ENCODE measurements around the gene RELA.

The RELA gene

DNA sequence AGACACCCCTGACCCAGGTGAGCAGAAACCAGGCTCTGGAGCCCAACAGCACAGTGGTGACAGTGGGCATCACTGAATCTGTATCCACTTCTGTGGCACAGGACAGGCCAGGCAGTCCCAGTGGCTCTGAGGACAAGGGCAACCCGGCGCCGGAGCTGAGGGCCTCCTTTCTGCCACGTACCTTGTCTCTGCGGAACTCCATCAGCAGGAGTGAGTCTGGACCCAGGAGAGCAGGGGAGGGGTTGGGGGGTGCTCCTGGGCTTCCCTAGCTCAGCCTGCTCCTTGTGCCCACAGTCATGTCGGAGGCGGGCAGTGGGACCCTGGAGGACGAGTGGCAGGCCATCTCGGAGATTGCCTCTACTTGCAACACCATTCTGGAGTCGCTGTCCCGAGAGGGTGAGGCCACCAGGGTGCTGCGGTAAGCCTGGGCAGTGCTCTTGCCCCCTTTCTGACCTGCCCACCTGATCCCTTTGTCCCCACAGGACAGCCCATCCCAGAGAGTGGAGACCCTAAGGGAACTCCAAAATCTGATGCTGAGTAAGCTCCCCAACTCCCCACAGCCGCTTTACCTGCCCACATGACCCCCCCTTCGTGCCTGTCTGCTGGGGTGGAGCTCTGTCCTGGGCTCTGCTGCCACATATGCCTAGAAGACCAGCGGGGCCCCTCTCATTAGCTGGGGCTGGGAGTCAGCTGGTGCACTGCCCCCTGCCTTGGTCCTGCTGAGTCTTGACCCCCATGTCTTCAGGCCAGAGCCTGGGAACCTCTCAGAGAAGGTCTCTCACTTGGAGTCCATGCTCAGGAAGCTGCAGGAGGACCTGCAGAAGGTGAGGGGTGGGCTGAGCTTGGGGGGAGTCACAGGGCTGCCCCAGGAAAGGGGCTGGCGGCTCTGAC, 12.8 kb downstream of the RELA start:
- ChIA-PET CTCF (interaction anchor here (1.1 to 1.4 kb wide), 4 partner anchors 9 to 24 kb away, joined by 3 to 5 read pairs (median 4); partner anchors contain the start of gene SIPA1), POLR2A (interaction anchor here (1.3 to 5.0 kb wide), 2 partner anchors 10 kb away, joined by 3 to 31 read pairs; partner anchors contain the start of gene SIPA1)
- TF ChIP-seq, protein P1, sequence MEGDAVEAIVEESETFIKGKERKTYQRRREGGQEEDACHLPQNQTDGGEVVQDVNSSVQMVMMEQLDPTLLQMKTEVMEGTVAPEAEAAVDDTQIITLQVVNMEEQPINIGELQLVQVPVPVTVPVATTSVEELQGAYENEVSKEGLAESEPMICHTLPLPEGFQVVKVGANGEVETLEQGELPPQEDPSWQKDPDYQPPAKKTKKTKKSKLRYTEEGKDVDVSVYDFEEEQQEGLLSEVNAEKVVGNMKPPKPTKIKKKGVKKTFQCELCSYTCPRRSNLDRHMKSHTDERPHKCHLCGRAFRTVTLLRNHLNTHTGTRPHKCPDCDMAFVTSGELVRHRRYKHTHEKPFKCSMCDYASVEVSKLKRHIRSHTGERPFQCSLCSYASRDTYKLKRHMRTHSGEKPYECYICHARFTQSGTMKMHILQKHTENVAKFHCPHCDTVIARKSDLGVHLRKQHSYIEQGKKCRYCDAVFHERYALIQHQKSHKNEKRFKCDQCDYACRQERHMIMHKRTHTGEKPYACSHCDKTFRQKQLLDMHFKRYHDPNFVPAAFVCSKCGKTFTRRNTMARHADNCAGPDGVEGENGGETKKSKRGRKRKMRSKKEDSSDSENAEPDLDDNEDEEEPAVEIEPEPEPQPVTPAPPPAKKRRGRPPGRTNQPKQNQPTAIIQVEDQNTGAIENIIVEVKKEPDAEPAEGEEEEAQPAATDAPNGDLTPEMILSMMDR (IDR thresholded peaks at IDR 0.05; ENCODE audit: control extremely low read depth, extremely low read depth, low read depth, missing control alignments) = no peak
- DNase-seq (ENCODE audit: extremely low spot score) = no peak

DNA sequence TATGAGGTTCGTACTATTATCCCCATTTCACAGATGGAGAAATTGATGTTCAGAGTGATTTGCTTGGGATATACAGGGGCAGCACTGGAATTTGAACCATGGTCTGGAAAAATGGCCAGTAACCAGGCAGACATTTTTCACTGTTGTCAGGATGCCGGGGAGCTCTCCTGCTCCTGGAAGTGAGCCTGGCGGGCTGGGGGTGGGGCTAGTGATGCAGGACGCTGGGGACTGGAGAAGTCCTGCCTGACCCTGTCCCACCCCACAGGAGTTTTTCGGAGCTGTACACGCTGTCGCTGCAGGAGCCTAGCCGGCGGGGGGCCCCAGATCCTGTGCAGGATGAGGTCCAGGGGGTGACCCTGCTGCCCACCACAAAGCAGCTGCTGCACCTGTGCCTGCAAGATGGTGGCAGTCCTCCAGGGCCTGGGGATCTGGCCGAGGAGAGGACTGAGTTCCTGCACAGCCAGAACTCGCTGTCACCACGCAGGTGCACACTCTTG, 13.7 kb downstream of the RELA start:
- POLR2A ChIA-PET = interaction anchor here (1.3 kb wide), 1 partner anchor 9 kb away, joined by 3 read pairs; no protein-coding TSS in a partner anchor
- TF ChIP-seq, protein P1 (IDR thresholded peaks at IDR 0.05; ENCODE audit: control extremely low read depth, extremely low read depth, low read depth, missing control alignments) = no peak
- DNase-seq (ENCODE audit: extremely low spot score) = no peak
- CTCF ChIA-PET = interaction anchor here (1.3 to 1.4 kb wide), 3 partner anchors 9 to 23 kb away, joined by 3 to 5 read pairs (median 4); partner anchors contain the start of gene SIPA1

DNA sequence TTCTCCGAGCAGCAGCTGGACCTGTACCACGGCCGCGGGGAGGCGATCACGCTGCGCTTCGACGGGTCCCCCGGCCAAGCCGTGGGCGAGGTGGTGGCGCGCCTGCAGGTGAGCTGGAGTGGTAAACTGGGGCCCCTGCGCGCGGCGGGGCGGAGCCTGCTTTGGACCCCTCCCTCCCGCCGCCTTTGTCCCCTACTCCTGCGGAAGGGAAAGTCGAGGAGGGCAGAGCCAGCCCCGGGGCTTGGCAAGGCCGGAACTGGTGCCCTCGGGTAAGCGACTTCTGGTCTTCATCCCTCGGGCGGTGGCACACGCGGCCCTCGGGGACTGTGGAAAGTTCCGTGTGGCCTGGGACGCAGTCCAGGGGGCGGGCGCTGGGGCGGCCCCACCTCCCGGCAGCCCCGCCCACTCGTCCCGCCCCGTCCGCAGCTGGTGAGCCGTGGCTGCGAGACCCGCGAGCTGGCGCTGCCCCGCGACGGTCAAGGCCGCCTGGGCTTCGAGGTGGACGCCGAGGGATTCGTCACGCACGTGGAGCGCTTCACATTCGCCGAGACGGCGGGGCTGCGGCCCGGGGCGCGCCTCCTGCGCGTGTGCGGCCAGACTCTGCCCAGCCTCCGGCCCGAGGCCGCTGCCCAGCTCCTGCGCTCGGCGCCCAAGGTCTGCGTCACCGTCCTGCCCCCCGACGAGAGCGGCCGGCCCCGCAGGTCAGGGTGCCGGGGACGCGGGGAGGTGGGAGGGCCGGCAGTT, 15.6 kb downstream of the RELA start:
- ChIA-PET POLR2A (no interaction called here), CTCF (no interaction called here)
- TF ChIP-seq, protein P1 (IDR thresholded peaks at IDR 0.05; ENCODE audit: control extremely low read depth, extremely low read depth, low read depth, missing control alignments) = no peak
- DNase-seq (ENCODE audit: extremely low spot score) = no peak

DNA sequence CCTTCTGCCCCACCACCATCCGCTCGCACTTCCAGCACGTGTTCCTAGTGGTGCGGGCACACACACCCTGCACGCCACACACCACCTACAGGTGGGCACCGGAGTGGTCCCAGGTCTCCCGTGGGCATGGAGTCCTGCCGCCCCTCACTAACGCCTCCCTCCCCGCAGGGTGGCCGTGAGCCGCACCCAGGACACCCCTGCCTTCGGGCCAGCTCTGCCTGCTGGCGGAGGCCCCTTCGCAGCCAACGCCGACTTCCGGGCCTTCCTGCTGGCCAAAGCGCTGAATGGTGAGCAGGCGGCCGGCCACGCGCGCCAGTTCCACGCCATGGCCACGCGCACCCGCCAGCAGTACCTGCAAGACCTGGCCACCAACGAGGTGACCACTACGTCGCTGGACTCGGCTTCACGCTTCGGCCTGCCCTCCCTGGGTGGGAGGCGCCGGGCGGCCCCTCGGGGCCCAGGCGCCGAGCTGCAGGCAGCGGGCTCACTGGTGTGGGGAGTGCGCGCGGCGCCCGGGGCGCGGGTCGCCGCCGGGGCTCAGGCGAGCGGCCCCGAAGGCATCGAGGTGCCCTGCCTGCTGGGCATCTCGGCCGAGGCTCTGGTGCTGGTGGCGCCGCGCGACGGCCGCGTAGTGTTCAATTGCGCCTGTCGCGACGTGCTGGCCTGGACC, 16.3 kb downstream of the RELA start:
- TF ChIP-seq, protein P1 (IDR thresholded peaks at IDR 0.05; ENCODE audit: control extremely low read depth, extremely low read depth, low read depth, missing control alignments) = no peak
- no peak for DNase-seq (ENCODE audit: extremely low spot score)
- ChIA-PET POLR2A (no interaction called here), CTCF (no interaction called here)

DNA sequence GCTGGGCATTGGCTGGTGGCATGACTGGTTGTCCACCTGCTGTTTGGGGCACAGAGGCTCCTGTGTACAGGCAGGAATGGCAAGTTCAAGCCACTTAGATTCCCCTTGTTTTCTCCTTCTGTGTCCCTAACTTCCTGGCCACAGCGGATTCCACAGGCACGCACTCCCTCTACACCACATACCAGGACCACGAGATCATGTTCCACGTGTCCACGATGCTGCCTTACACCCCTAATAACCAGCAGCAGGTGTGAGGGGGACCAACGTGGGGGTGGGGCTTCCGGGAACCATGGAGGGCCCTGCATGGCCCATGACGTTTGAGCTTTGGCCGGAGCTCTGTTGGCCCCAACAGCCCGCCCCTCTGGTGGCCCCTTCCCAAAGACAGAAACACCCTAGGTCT, 17.0 kb downstream of the RELA start:
- ChIA-PET CTCF (no interaction called here), POLR2A (no interaction called here)
- TF ChIP-seq, protein P1 (IDR thresholded peaks at IDR 0.05; ENCODE audit: control extremely low read depth, extremely low read depth, low read depth, missing control alignments) = no peak
- DNase-seq (ENCODE audit: extremely low spot score) = no peak

DNA sequence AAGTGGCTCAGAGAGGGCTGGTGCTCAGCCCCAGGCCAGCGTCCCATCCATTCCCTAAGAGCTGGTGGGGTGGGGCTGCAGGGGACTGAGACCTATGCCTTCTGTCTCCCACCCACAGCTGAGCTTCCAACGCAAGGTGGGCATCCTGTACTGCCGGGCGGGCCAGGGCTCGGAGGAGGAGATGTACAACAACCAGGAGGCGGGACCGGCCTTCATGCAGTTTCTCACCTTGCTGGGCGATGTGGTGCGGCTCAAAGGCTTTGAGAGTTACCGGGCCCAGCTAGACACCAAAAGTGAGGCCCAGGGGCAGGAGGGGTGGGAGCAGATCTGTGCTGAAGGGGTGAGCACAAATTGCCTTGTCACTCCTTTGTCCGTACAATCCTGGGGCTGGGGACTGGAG, 17.9 kb downstream of the RELA start:
- TF ChIP-seq, protein P1 (IDR thresholded peaks at IDR 0.05; ENCODE audit: control extremely low read depth, extremely low read depth, low read depth, missing control alignments) = no peak
- ChIA-PET POLR2A (no interaction called here), CTCF (interaction anchor here (1.0 to 1.1 kb wide), 2 partner anchors 19 to 103 kb away, joined by 3 read pairs; no protein-coding TSS in a partner anchor)
- DNase-seq (ENCODE audit: extremely low spot score) = no peak
